Myocyte (in vitro differentiated cells): ENCODE results near the gene TMEM92. TPM values are rescaled to one million over a fixed set of nuclear protein-coding genes. Genes with fewer than 3 reads are reported as not detected.

ENCODE experiments used
- DNase-seq: peaks from one replicate; pipeline ENCODE4 v3.0.0-alpha.2; 2012; ENCODE audit warnings: low read depth
- polyA plus RNA-seq: library from polyadenylated mRNA; unstranded; fragments of >200 nt; gene quantifications from one replicate; pipeline ENCODE4 v1.2.1, GENCODE V29; 2012; ENCODE audit warnings: missing spikeins
- total RNA-seq: library from RNA; depleted of rRNA; stranded (reverse); fragments of >200 nt; gene quantifications from 2 replicates; pipeline ENCODE4 v1.2.3, GENCODE V29; 2014

TMEM92 gene
- total RNA-seq, result not detected in 2 replicates
- polyA plus RNA-seq, result 0.58 TPM

- no peak for DNase-seq
Observed at GRCh38 chr17:50274142-50274896, at the start of gene TMEM92. TMEM92 (plus strand) TSS chr17:50274466; CDS start chr17:50274502, 36 bp downstream.

GRCh38 chr17:50225701-50226240 lies 48.5 kb upstream of the TMEM92 start:
- no peak for DNase-seq

GRCh38 chr17:50234581-50234980 lies 39.7 kb upstream of the TMEM92 start:
- DNase-seq, result no peak

GRCh38 chr17:50237901-50238300 lies 36.4 kb upstream of the TMEM92 start:
- no peak for DNase-seq

GRCh38 chr17:50238601-50239280 lies 35.5 kb upstream of the TMEM92 start:
- DNase-seq, result no peak

GRCh38 chr17:50239937-50240336 lies 34.3 kb upstream of the TMEM92 start:
- peak; percentile 42 for DNase-seq

GRCh38 chr17:50240851-50241250 lies 33.4 kb upstream of the TMEM92 start:
- peak; percentile 18 for DNase-seq

- no peak for DNase-seq
Observed at GRCh38 chr17:50241431-50241830, 32.8 kb upstream of the TMEM92 start.

- no peak for DNase-seq
Observed at GRCh38 chr17:50244771-50245170, 29.5 kb upstream of the TMEM92 start.

GRCh38 chr17:50248255-50248654 lies 26.0 kb upstream of the TMEM92 start:
- DNase-seq, result no peak

- DNase-seq, result no peak
Observed at GRCh38 chr17:50252781-50253180, 21.5 kb upstream of the TMEM92 start.

- no peak for DNase-seq
Observed at GRCh38 chr17:50255766-50256635, 18.3 kb upstream of the TMEM92 start.

- DNase-seq, result no peak
Observed at GRCh38 chr17:50256826-50257618, 17.2 kb upstream of the TMEM92 start.

GRCh38 chr17:50257676-50258224 lies 16.5 kb upstream of the TMEM92 start:
- no peak for DNase-seq

GRCh38 chr17:50258647-50259476 lies 15.4 kb upstream of the TMEM92 start:
- DNase-seq, result no peak

GRCh38 chr17:50259477-50260324 lies 14.6 kb upstream of the TMEM92 start:
- DNase-seq, result peak; percentile 19

- DNase-seq, result no peak
Observed at GRCh38 chr17:50260501-50260911, 13.8 kb upstream of the TMEM92 start.
